ENCODE measurements around the gene OR5B3. TPM values are rescaled to one million over a fixed set of nuclear protein-coding genes. Genes with fewer than 3 reads are reported as not detected.

OR5B3 gene
- total RNA-seq, 2 donors from 2014 or later = not detected

DNA sequence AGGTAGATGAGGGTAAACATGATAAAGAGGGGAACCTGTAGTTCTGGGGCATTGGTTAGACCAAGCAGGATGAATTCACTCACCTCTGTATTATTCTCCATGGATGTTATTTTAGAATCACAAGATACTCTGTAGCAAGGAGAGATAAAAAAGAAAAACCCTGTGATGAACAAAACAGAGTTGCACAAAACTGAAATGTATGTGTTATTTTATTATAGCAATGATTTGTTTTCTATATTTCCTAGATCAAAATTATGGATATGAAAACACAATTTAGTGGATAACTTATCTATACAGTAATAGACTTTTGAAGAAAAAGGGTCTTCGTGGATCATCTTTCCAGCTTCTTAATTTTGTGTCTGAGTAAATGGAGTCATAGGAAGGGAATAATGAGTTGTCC is 47.7 kb downstream of the OR5B3 start, which contains the start of gene OR5B17:
TSS of gene OR5B17 (minus strand) at position 101 of the 400 bp plus-strand sequence. CDS start at position 101, 0 bp downstream.
- Histone ChIP-seq H3K9me3 (no peaks in the 10 kb centered on the region), H3K4me1 (replicated peaks) (no peaks in the 10 kb centered on the region), H3K27ac (no peak within 1 kb of the TSS), H3K4me3 (no peak within 1 kb of the TSS), H3K27me3 (replicated peaks; ENCODE audit: insufficient read depth) (no peaks in the 10 kb centered on the region), H3K36me3 (no peaks in the 10 kb centered on the region)
- WGBS = 48% methylated on average over 1 of the region's 1 CpG
- no peak for DNase-seq (ENCODE audit: low spot score)
- no peak for TF ChIP-seq POLR2A (IDR thresholded peaks at IDR 0.05)
- TF ChIP-seq, protein P1, sequence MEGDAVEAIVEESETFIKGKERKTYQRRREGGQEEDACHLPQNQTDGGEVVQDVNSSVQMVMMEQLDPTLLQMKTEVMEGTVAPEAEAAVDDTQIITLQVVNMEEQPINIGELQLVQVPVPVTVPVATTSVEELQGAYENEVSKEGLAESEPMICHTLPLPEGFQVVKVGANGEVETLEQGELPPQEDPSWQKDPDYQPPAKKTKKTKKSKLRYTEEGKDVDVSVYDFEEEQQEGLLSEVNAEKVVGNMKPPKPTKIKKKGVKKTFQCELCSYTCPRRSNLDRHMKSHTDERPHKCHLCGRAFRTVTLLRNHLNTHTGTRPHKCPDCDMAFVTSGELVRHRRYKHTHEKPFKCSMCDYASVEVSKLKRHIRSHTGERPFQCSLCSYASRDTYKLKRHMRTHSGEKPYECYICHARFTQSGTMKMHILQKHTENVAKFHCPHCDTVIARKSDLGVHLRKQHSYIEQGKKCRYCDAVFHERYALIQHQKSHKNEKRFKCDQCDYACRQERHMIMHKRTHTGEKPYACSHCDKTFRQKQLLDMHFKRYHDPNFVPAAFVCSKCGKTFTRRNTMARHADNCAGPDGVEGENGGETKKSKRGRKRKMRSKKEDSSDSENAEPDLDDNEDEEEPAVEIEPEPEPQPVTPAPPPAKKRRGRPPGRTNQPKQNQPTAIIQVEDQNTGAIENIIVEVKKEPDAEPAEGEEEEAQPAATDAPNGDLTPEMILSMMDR (IDR thresholded peaks at IDR 0.05) = no peak
- no peak for TF ChIP-seq POLR2AphosphoS5 (IDR thresholded peaks at IDR 0.05)
- intact Hi-C loops (cut with DNase I) = no loop called here

- Histone ChIP-seq H3K27me3 (replicated peaks; ENCODE audit: insufficient read depth) (no peaks in the 10 kb centered on the region), H3K4me3 (no peak overlapping the region), H3K9me3 (no peaks in the 10 kb centered on the region), H3K4me1 (replicated peaks) (no peaks in the 10 kb centered on the region), H3K36me3 (no peaks in the 10 kb centered on the region), H3K27ac (no peak overlapping the region)
- 77% methylated on average over 3 of the region's 3 CpGs for WGBS
- intact Hi-C loops (cut with DNase I) = no loop called here
- no peak for TF ChIP-seq POLR2AphosphoS5 (IDR thresholded peaks at IDR 0.05)
- TF ChIP-seq POLR2A (IDR thresholded peaks at IDR 0.05) = no peak
- TF ChIP-seq, protein P1 (IDR thresholded peaks at IDR 0.05) = no peak
- no peak for DNase-seq (ENCODE audit: low spot score)
These were observed 51.9 kb downstream of the OR5B3 start for GRCh38 chr11:58354727-58355126.

Other genes starting within 250 kb of the OR5B3 start
- gene OR9Q2, start 217.8 kb downstream of the OR5B3 start, total RNA-seq = under 1 TPM in 1 of 2 donors, not detected in 1; 0.34 TPM
- not detected for gene OR1S2, start 202.7 kb downstream of the OR5B3 start, total RNA-seq
- not detected for gene OR1S1, start 194.2 kb downstream of the OR5B3 start, total RNA-seq
- not detected for gene OR10Q1, start 178.0 kb downstream of the OR5B3 start, total RNA-seq
- not detected for gene OR10W1, start 138.6 kb downstream of the OR5B3 start, total RNA-seq
- gene OR5B17, start 47.8 kb downstream of the OR5B3 start, total RNA-seq = not detected
- gene OR5B2, start 21.2 kb upstream of the OR5B3 start, total RNA-seq = not detected
- not detected for gene OR5B12, start 35.4 kb upstream of the OR5B3 start, total RNA-seq
- not detected for gene OR5B21, start 101.2 kb upstream of the OR5B3 start, total RNA-seq
- gene LPXN, start 169.0 kb upstream of the OR5B3 start, total RNA-seq = 1 to 10 TPM; 5.4 to 9.4 TPM
- 10 to 100 TPM; 34.0 to 70.7 TPM for gene ZFP91, start 172.2 kb upstream of the OR5B3 start, total RNA-seq
- under 1 TPM in 1 of 2 donors, not detected in 1; 0.74 TPM for gene CNTF, start 215.8 kb upstream of the OR5B3 start, total RNA-seq